ENCODE data around the gene NTMT2.
"Not testable (repeated sequence)": the region's sequence is repeated elsewhere in the genome, so short reads cannot be mapped to it uniquely, and the experiment has no call there.

Gene NTMT2

DNA sequence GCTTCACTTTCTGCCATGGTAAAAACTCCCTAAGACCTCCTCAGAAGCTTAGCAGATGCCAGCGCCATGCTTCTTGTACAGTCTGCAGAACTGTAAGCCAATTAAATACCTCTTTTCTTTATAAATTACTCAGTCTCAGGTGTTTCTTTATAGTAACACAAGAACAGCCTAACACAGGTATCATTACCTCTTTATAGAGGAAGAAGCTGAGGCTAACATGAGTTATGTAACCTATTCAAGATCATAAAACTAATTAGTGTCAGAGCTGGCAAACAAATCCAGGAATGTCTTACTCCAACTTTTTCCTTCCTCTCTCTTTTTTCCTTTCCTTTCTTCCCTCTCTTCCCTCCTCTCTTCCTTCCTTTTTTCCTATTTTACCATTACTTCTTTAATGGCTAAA is 9.3 kb downstream of the NTMT2 start:
- H3K27ac ChIP-seq, result no peak overlapping the region
- DNase-seq (ENCODE audit: low read depth, low spot score), result no peak

DNA sequence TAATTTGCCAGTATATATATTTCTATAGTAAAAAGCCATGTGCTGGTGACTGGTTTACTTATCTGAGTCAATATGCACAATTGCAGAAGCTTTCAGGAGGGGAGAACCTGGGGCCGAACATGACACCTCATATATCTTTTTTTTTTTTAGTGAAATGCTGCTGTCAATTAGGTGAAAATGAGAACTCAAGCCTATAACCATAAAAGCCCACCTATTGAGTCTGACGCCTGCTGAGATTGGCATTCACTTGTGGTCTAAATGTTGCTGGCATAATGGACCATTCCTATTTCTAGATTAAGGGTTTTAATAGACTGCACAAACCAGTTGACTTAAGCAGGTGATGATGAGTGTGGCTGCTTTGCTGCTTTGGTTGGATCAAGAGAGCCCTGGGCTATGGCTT is 10.8 kb downstream of the NTMT2 start:
- DNase-seq (ENCODE audit: low read depth, low spot score), result no peak
- no peak overlapping the region for H3K27ac ChIP-seq

- H3K27ac ChIP-seq, result no peak overlapping the region
- no peak for DNase-seq (ENCODE audit: low read depth, low spot score)
These were observed 12.1 kb downstream of the NTMT2 start for GRCh38 chr1:170157820-170158219.

- no peak overlapping the region for H3K27ac ChIP-seq
- no peak for DNase-seq (ENCODE audit: low read depth, low spot score)
These were observed 16.9 kb downstream of the NTMT2 start for GRCh38 chr1:170162459-170163246.

DNA sequence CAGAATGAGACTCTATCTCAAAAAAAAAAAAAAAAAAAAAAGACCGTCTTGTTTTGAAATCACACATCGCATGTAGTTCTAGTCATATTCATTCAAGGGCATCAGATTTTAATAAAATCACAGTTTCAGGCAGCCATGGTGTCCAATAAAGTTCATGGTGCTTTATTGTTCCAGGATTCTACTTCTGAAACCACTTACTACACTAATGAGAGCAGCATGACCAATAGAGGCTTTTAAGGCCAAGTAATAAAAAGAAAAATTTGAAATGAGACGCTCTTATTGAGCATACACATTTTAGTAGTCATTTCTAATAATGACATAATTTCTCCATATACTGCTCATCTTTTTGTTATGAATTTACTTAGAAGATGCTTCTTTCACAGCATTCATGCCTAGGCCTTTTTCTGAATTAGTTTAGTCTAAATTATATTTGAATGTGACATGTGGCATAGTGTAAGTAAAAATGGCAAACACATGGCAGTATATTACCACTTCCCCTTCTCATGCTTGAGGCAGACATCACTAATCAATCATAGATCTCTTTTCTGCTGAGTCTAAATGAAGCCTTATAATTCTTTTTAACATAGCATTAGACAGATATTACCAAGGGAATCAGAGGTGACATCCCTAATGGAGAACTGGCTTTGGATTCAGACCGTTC is 18.5 kb downstream of the NTMT2 start:
- no peak for DNase-seq (ENCODE audit: low read depth, low spot score)
- no peak overlapping the region for H3K27ac ChIP-seq

GRCh38 chr1:170166518-170167180 is 20.9 kb downstream of the NTMT2 start:
- DNase-seq (ENCODE audit: low read depth, low spot score), result no peak

DNA sequence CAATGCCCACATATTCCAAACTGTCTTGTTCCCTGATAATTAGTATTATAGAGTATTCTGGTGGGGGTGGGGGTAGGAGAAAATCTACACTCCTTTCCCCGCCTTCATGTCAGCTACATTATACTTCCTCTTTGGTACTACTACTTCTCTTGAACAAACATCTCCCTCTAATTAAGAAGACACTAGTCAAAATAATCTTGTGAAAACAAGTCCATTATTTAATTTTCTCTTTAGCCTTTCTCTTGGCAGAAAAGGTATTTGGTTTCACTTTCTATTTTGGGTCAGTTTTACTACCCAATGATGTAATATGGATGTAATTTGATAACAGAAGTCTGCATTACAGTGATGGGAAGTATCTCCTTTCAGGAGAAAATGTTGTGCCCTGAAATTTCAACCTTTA is 22.5 kb downstream of the NTMT2 start:
- no peak overlapping the region for H3K27ac ChIP-seq
- no peak for DNase-seq (ENCODE audit: low read depth, low spot score)

More at GRCh38 chr1:170166518-170167180, 20.9 kb downstream of the NTMT2 start:
- H3K27ac ChIP-seq, result no peak overlapping the region

GRCh38 chr1:170170513-170170912 is 24.8 kb downstream of the NTMT2 start:
- DNase-seq (ENCODE audit: low read depth, low spot score), result not testable (repeated sequence)

DNA sequence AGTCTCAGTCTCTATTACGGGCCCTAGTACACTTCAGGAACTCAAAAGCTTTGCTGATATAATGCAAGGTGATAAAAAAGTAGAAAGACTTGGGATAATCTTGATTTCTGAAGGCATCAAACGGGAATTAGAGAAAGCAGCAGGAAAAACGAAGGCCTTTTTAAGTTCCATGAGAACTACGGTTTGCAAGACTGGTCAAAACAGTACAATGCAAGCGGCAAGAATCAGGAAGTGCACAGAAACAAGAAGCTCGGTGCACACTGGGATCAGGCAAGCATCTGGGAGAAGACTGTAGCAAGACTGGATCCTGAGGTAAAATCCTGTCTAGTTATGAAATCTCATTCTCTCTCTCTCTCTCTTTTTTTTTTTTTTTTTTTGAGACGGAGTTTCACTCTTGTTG is 28.6 kb downstream of the NTMT2 start:
- DNase-seq (ENCODE audit: low read depth, low spot score), result no peak
- no peak overlapping the region for H3K27ac ChIP-seq

More at GRCh38 chr1:170170513-170170912, 24.8 kb downstream of the NTMT2 start:
- H3K27ac ChIP-seq, result not testable (repeated sequence)

DNA sequence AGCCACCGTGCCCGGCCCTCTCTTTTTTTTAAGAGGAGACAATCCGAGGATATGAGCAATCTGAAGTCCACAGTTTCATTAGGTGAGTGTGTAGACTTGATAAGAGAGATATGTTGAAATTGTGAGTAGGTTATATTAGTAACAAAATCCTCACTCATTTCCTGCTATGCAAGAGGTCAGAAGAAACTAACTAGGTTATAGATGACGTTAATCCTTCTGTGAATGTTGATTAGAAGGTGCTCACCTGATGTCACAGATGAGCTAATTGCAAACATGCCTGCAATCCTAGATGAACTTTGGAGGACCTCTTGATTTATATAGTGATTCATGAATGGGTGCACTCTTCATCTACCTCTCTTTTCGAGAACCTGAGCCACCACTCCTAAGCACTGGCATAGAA is 29.3 kb downstream of the NTMT2 start:
- DNase-seq (ENCODE audit: low read depth, low spot score), result no peak

GRCh38 chr1:170175484-170175883 is 29.7 kb downstream of the NTMT2 start:
- no peak overlapping the region for H3K27ac ChIP-seq

More for the DNA sequence above, 29.3 kb downstream of the NTMT2 start:
- no peak overlapping the region for H3K27ac ChIP-seq

GRCh38 chr1:170176772-170177171 is 31.0 kb downstream of the NTMT2 start:
- DNase-seq (ENCODE audit: low read depth, low spot score), result no peak
- H3K27ac ChIP-seq, result no peak overlapping the region

More at GRCh38 chr1:170175484-170175883, 29.7 kb downstream of the NTMT2 start:
- DNase-seq (ENCODE audit: low read depth, low spot score), result no peak

DNA sequence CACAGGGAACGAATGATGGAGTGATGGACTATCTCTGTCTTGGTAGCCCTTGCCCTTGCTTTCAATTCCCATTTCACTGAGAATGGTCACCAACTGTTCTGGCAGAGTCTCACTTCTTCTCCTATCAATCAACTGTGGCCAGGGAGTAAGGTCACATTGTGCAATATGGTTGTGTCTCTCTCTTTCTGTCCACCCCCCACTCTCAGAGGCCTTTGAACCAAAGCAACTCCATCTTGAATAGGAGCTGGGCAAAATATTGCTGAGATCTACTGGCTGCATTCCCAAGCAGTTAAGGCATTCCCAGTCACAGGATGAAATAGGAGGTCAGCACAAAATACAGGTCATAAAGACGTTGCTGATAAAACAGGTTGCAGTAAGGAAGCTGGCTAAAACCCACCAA is 36.7 kb downstream of the NTMT2 start:
- no peak overlapping the region for H3K27ac ChIP-seq
- DNase-seq (ENCODE audit: low read depth, low spot score), result no peak

DNA sequence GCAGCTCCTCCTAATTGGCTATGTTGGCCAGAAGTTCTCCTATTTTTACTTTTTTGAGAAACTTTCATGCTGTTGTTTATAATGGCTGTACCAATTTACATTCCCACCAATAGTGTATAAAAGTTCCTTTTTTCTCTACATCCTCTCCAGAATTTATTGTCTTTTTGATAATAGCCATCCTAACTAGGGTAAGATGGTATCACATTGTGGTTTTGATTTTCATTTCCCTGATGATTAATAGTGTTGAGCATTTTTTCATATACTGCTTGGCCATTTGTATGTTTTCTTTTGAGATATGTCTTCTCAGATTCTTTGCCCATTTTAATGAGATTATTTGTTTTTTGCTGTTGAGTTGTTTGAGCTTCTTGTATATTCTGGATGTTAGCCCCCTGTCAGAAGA is 46.8 kb downstream of the NTMT2 start:
- DNase-seq (ENCODE audit: low read depth, low spot score), result no peak
- no peak overlapping the region for H3K27ac ChIP-seq

DNA sequence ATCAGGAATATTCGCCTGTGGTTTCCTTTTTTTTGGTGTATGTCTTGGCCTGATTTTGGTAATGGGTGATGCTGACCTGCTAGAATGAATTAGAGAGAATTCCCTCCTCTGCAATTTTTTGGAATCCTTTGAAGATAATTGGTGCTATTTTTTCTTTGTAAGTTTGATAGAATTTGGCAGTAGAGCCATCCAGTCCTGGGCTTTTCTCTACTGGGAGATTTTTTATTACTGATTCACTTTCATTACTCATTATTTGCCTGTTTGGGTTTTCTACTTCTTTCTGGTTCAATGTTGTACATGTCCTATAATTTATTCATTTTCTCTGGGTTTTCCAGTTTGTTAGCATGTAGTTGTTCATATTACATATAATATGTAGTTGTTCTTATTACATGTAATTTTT is 48.7 kb downstream of the NTMT2 start:
- DNase-seq (ENCODE audit: low read depth, low spot score), result no peak
- no peak overlapping the region for H3K27ac ChIP-seq

DNA sequence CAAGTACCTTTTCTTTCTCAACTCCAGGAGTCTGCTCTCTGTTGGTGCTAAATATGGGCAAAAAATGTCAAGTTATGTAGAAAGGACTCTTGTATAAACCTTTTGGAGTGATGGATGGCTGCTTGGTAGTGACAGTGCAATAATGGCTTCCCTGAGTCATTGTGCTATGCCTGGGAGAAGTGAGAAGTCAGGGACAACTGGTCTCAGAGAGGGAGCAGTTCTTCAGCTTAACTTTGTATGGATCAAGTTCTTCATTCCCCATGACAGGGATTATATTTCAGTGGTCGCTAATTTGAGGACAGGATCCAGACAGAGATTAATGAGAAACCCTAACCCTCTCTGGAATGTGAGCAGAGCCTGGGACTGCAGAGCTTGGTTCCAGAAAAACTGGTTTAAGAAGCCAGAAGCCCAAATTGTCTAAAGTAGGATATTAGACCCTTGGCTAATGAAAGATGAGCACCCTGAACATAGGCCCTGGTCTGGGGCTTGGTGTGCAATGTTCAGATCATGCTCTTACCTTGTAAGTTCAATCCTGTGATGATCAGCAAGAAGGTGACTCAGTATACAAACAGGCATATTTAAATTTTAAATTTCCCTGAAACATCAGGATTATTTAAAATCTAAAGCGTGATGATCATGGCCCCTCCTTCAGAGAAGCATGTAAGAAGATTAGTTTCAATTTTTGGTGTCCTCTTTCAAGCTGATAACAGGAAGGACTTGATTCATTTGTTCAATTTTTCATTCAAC is 50.9 kb downstream of the NTMT2 start:
- DNase-seq (ENCODE audit: low read depth, low spot score), result no peak
- no peak overlapping the region for H3K27ac ChIP-seq

DNA sequence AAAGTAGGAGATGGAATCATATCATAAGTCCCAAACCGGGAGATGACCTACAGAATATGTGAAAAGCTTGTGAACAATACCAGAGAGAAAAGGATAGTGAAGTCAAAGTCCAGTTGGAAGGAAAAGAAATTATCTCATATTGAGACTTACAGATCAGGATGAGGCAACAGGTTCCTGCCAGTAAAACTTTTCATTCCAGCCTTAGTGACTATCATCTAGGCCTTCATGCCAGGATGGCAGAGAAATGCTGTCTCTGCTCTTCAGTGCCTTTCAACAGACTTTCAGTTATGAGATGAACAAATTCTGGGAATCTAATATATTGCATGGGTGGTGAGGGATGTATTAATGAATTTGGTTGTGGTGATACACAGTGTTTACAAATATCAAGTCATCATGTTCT is 52.3 kb downstream of the NTMT2 start:
- no peak overlapping the region for H3K27ac ChIP-seq
- no peak for DNase-seq (ENCODE audit: low read depth, low spot score)

- DNase-seq (ENCODE audit: low read depth, low spot score), result no peak
These were observed 52.8 kb downstream of the NTMT2 start for GRCh38 chr1:170198584-170198983.

GRCh38 chr1:170200161-170200560 is 54.4 kb downstream of the NTMT2 start:
- DNase-seq (ENCODE audit: low read depth, low spot score), result no peak
- H3K27ac ChIP-seq, result no peak overlapping the region

More at GRCh38 chr1:170198584-170198983, 52.8 kb downstream of the NTMT2 start:
- no peak overlapping the region for H3K27ac ChIP-seq

DNA sequence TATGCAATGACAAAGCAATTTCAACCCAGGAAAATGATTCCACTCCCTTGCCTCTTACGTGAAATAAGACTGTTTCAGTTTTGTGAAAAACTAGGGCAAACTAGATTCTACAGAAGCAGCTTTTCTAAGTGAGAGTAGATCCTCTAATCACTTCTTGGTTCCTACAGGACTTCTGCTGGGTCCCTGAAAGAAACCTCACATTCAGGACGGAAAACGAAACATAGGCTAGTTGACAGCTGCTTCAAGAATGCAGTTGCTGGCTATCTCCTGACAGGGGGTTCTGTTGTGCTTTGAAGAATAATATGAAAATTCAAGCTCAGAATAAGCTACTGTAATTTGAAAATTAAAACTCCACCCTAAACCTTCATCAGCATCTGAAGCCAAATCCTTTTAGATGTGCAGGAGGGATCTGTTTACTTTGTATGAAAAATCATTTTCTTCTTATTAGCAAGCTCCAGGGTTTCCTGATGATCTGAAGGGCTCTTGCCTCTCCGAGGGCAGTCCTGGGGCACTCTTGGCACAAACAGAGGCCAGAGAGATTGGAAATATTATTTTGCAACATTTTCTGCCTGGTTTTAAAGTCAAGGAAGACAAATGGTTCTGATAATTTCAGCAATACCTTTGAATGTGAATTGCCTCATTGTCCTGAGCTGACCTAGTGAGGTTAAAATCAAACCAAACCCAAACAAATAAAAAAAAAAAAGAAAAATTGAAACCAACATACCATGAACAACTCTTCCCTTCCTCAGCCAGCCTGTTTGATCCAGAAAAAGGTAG is 55.0 kb downstream of the NTMT2 start:
- no peak overlapping the region for H3K27ac ChIP-seq
- DNase-seq (ENCODE audit: low read depth, low spot score), result no peak
